Neural crest cell (in vitro differentiated cells): ENCODE measurements around the gene VAPA. TPM values are rescaled to one million over a fixed set of nuclear protein-coding genes. Genes with fewer than 3 reads are reported as not detected.

Experiments used
- DNase-seq: peaks from one replicate; pipeline ENCODE4 v3.0.0; 2021; ENCODE audit warnings: low read depth, mixed read lengths, low spot score
- H3K27ac Mint-ChIP-seq: one replicate; pipeline ENCODE4 v1.8.0; 2021; ENCODE audit warnings: mild to moderate bottlenecking, mixed read lengths; ENCODE audit not compliant: unreplicated experiment
- H3K27me3 Mint-ChIP-seq: 2 replicates; pipeline ENCODE4 v1.8.0; 2021; ENCODE audit warnings: low read depth, mild to moderate bottlenecking, mixed read lengths
- H3K36me3 Mint-ChIP-seq: 2 replicates; pipeline ENCODE4 v1.8.0; 2021; ENCODE audit warnings: low read depth, mild to moderate bottlenecking, mixed read lengths
- H3K4me1 Mint-ChIP-seq: 2 replicates; pipeline ENCODE4 v1.8.0; 2021; ENCODE audit warnings: mixed read lengths
- H3K4me3 Mint-ChIP-seq: one replicate; pipeline ENCODE4 v1.8.0; 2021; ENCODE audit warnings: mild to moderate bottlenecking, mixed read lengths
- H3K9me3 Mint-ChIP-seq: 2 replicates; pipeline ENCODE4 v1.8.0; 2021; ENCODE audit warnings: mixed read lengths
- CTCF ChIP-seq: fragments of 200-600 bp; sonication (generic); conservative IDR thresholded peaks from 2 replicates; pipeline ENCODE4 v1.5.0; 2021; ENCODE audit warnings: antibody characterized with exemption, mild to moderate bottlenecking
- total RNA-seq: library from RNA; stranded (reverse); gene quantifications from 2 replicates; pipeline ENCODE4 v1.2.1, GENCODE V29; 2021

Gene VAPA
- total RNA-seq, 1 donor from 2014 or later = 125 TPM

GRCh38 chr18:9994701-9995235, 81.0 kb downstream of the VAPA start:
- peaks cover 23% of the 10 kb centered on the region for H3K9me3 Mint-ChIP-seq
- H3K4me3 Mint-ChIP-seq = no peak overlapping the region
- no peaks in the 10 kb centered on the region for H3K27me3 Mint-ChIP-seq
- H3K4me1 Mint-ChIP-seq = peaks cover 21% of the 10 kb centered on the region
- TF ChIP-seq CTCF = no peak
- no peak overlapping the region for H3K27ac Mint-ChIP-seq
- no peak for DNase-seq
- peaks cover 10% of the 10 kb centered on the region for H3K36me3 Mint-ChIP-seq

GRCh38 chr18:9995631-9996030, 81.8 kb downstream of the VAPA start:
- no peaks in the 10 kb centered on the region for H3K27me3 Mint-ChIP-seq
- H3K36me3 Mint-ChIP-seq = peaks cover 10% of the 10 kb centered on the region
- H3K9me3 Mint-ChIP-seq = peaks cover 23% of the 10 kb centered on the region
- TF ChIP-seq CTCF = no peak
- H3K4me3 Mint-ChIP-seq = no peak overlapping the region
- no peak for DNase-seq
- H3K4me1 Mint-ChIP-seq = peaks cover 15% of the 10 kb centered on the region
- no peak overlapping the region for H3K27ac Mint-ChIP-seq

- DNase-seq = no peak
- Mint-ChIP-seq H3K9me3 (peaks cover 23% of the 10 kb centered on the region), H3K36me3 (peaks cover 10% of the 10 kb centered on the region), H3K27ac (no peak overlapping the region), H3K4me1 (peaks cover 12% of the 10 kb centered on the region), H3K4me3 (no peak overlapping the region), H3K27me3 (no peaks in the 10 kb centered on the region)
- no peak for TF ChIP-seq CTCF
Observed at GRCh38 chr18:9996094-9996493, 82.3 kb downstream of the VAPA start.

- Mint-ChIP-seq H3K4me3 (no peak overlapping the region), H3K36me3 (peaks cover 10% of the 10 kb centered on the region), H3K4me1 (peaks cover 10% of the 10 kb centered on the region), H3K27ac (no peak overlapping the region), H3K9me3 (peaks cover 21% of the 10 kb centered on the region), H3K27me3 (no peaks in the 10 kb centered on the region)
- TF ChIP-seq CTCF = no peak
- DNase-seq = no peak
Observed at GRCh38 chr18:9997711-9998110, 83.9 kb downstream of the VAPA start.

GRCh38 chr18:9998330-9998729, 84.5 kb downstream of the VAPA start:
- peaks cover 21% of the 10 kb centered on the region for H3K9me3 Mint-ChIP-seq
- H3K36me3 Mint-ChIP-seq = peaks cover 10% of the 10 kb centered on the region
- peaks cover 10% of the 10 kb centered on the region for H3K4me1 Mint-ChIP-seq
- no peak for DNase-seq
- H3K4me3 Mint-ChIP-seq = no peak overlapping the region
- no peak overlapping the region for H3K27ac Mint-ChIP-seq
- no peaks in the 10 kb centered on the region for H3K27me3 Mint-ChIP-seq
- no peak for TF ChIP-seq CTCF
